ENCODE data around the gene PDZRN4. TPM values are rescaled to one million over a fixed set of nuclear protein-coding genes. Genes with fewer than 3 reads are reported as not detected.

The PDZRN4 gene
- total RNA-seq, 1 donor from 2014 or later = not detected

GRCh38 chr12:41514907-41515306 is 326.8 kb downstream of the PDZRN4 start:
- Histone ChIP-seq H3K4me3 (ENCODE audit: low read depth, low read length) (no peak overlapping the region), H3K27me3 (ENCODE audit: control insufficient read depth, insufficient read depth, low read length) (no peaks in the 10 kb centered on the region), H3K36me3 (ENCODE audit: control insufficient read depth, insufficient read depth, low read length) (no peaks in the 10 kb centered on the region)
- TF ChIP-seq CTCF (IDR thresholded peaks at IDR 0.05; ENCODE audit: insufficient read depth, low read length, severe bottlenecking) = no peak
- FAIRE-seq (no peak), DNase-seq (ENCODE audit: low read depth) (no peak)

GRCh38 chr12:41515953-41516352 is 327.8 kb downstream of the PDZRN4 start:
- Histone ChIP-seq H3K4me3 (ENCODE audit: low read depth, low read length) (no peak overlapping the region), H3K36me3 (ENCODE audit: control insufficient read depth, insufficient read depth, low read length) (no peaks in the 10 kb centered on the region), H3K27me3 (ENCODE audit: control insufficient read depth, insufficient read depth, low read length) (no peaks in the 10 kb centered on the region)
- FAIRE-seq (no peak), DNase-seq (ENCODE audit: low read depth) (no peak)
- no peak for TF ChIP-seq CTCF (IDR thresholded peaks at IDR 0.05; ENCODE audit: insufficient read depth, low read length, severe bottlenecking)

GRCh38 chr12:41520869-41521268 is 332.7 kb downstream of the PDZRN4 start:
- no peak overlapping the region for H3K4me3 ChIP-seq (ENCODE audit: low read depth, low read length)
- FAIRE-seq (no peak), DNase-seq (ENCODE audit: low read depth) (no peak)
- no peaks in the 10 kb centered on the region for H3K36me3 ChIP-seq (ENCODE audit: control insufficient read depth, insufficient read depth, low read length)
- H3K27me3 ChIP-seq (ENCODE audit: control insufficient read depth, insufficient read depth, low read length) = no peaks in the 10 kb centered on the region
- TF ChIP-seq CTCF (IDR thresholded peaks at IDR 0.05; ENCODE audit: insufficient read depth, low read length, severe bottlenecking) = no peak

DNA sequence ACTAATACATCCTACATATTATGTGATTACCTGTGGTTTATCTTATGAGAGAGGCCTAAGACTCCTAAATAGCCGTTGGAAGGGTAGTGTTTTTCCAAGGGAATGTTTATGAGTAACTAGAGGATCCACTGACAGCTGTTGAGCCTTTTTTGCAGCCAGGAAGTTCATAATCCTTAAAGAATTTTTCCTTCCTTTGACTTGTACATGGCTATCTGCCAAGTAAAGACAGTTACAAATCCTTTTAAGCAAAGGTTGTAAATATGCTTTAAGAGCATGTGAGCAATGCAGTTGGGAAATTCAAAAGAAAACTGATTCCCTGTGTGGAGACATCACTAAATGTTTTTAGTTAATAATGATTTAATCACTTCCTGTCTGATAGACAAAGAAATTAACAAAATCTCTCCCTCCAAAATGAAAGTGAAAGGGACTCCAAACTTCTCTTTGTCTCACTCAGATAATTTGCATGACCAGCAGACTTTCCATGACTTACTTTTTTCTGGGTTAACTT is 333.8 kb downstream of the PDZRN4 start:
- H3K4me3 ChIP-seq (ENCODE audit: low read depth, low read length) = no peak overlapping the region
- FAIRE-seq = no peak
- no peaks in the 10 kb centered on the region for H3K36me3 ChIP-seq (ENCODE audit: control insufficient read depth, insufficient read depth, low read length)
- H3K27me3 ChIP-seq (ENCODE audit: control insufficient read depth, insufficient read depth, low read length) = no peaks in the 10 kb centered on the region
- TF ChIP-seq CTCF (IDR thresholded peaks at IDR 0.05; ENCODE audit: insufficient read depth, low read length, severe bottlenecking) = no peak
- peak; percentile 93 for DNase-seq (ENCODE audit: low read depth)

DNA sequence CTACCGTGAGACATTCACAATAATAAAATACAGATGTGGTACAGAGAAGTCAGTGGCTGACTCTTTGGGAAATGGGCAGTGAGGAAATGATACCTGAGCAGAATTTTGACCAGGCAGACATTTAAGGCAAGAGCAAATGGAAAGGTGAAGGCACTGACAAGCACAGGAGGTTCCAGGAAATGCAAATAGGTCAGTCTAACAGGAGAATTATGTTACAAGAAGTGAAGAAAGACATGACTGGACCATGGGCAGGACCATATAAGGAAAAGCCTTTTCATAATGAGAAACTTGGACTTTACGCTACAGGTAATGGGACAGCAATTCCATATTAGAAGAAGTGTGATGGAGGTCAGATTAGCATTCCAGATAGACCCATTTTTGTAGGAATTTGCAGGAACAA is 338.9 kb downstream of the PDZRN4 start:
- no peaks in the 10 kb centered on the region for H3K36me3 ChIP-seq (ENCODE audit: control insufficient read depth, insufficient read depth, low read length)
- TF ChIP-seq CTCF (IDR thresholded peaks at IDR 0.05; ENCODE audit: insufficient read depth, low read length, severe bottlenecking) = no peak
- FAIRE-seq (no peak), DNase-seq (ENCODE audit: low read depth) (no peak)
- H3K27me3 ChIP-seq (ENCODE audit: control insufficient read depth, insufficient read depth, low read length) = no peaks in the 10 kb centered on the region
- no peak overlapping the region for H3K4me3 ChIP-seq (ENCODE audit: low read depth, low read length)

- Histone ChIP-seq H3K27me3 (ENCODE audit: control insufficient read depth, insufficient read depth, low read length) (no peaks in the 10 kb centered on the region), H3K4me3 (ENCODE audit: low read depth, low read length) (no peak overlapping the region), H3K36me3 (ENCODE audit: control insufficient read depth, insufficient read depth, low read length) (no peaks in the 10 kb centered on the region)
- no peak for FAIRE-seq
- no peak for DNase-seq (ENCODE audit: low read depth)
- no peak for TF ChIP-seq CTCF (IDR thresholded peaks at IDR 0.05; ENCODE audit: insufficient read depth, low read length, severe bottlenecking)
These were observed 339.5 kb downstream of the PDZRN4 start for GRCh38 chr12:41527534-41528116.
